Stimulated activated CD4-positive, alpha-beta T cell treated with anti-CD3 and anti-CD28 coated beads, Interleukin-1b, Interleukin-23, amount 100 ng/mL, for 48 hours (primary cell): ENCODE measurements around the gene SLC22A17.
"Not testable (repeated sequence)": the region's sequence is repeated elsewhere in the genome, so short reads cannot be mapped to it uniquely, and the experiment has no call there.

Experiments used
- DNase-seq: peaks from one replicate; pipeline ENCODE4 v3.0.0-alpha.2; 2020

The SLC22A17 gene

GRCh38 chr14:23352506-23353432, at the start of gene SLC22A17:
TSS of gene SLC22A17 (minus strand) at chr14:23352887.
- DNase-seq, result peak; percentile 52

GRCh38 chr14:23401291-23401690, 48.6 kb upstream of the SLC22A17 start:
- DNase-seq, result no peak

DNA sequence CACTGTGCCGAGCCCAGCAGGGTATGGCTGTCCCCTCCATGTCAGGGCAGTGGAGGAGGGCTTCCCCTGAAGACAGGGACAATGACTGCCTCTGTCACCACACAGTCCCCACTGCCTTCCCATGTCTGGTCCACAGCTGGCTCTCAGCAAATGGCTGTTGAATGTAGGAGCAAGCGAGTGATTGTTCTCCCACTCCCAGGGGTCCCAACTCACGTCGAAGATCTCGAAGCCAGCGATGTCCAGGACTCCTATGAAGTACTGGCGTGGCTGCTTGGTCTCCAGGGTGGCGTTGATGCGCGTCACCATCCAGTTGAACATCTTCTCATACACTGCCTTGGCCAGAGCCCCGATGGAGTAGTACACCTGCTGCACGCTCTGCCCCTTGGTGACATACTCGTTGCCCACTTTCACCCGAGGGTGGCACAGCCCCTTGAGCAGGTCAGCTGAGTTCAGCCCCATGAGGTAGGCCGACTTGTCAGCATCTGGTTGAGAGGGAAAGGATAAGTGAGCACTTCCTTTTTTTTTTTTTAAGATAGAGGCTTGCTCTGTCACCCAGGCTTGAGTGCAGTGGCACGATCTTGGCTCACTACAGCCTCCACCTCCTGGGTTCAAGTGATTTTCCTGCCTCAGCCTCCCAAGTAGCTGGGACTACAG, 47.9 kb upstream of the SLC22A17 start:
- DNase-seq, result not testable (repeated sequence)

DNA sequence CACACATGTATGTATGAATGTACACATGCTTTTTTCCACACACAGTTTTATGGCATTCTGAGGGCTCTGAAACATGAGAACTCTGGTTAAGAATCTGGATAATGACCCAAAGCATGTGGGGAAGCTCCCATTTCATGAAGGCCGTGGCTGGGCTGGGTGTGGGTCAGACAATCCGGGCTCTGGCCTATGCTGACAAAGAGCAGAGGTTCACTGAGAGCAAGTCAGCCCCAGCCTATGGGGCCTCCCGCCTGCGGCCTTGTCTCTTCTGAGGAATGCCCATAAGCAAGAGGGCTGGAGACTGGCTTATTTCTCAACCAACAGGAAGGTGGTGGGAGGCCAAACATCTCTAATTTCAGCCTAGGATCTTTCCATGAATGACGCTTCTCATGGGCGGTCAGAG, 46.9 kb upstream of the SLC22A17 start:
- DNase-seq, result no peak

GRCh38 chr14:23399136-23399535, 46.4 kb upstream of the SLC22A17 start:
- DNase-seq, result no peak

DNA sequence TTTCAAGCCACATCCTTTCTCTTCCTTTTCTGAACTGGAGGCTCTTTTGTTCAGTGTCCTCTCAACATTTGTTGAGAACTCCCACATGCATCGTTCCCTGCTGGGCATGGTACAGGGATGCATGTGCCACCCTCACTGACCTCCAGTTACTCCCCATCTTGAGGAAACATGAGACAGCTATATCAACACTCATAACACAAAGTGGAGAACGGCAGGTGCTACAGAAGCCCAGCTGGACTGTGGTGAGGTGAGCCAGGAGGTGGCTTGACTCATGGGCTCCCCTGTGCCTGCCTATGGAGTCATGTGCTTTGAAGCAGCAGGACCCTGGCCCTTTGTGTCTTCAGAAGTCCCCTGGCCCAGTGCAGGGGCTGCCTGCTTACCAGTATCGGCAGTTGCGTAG, 45.7 kb upstream of the SLC22A17 start:
- DNase-seq, result no peak

DNA sequence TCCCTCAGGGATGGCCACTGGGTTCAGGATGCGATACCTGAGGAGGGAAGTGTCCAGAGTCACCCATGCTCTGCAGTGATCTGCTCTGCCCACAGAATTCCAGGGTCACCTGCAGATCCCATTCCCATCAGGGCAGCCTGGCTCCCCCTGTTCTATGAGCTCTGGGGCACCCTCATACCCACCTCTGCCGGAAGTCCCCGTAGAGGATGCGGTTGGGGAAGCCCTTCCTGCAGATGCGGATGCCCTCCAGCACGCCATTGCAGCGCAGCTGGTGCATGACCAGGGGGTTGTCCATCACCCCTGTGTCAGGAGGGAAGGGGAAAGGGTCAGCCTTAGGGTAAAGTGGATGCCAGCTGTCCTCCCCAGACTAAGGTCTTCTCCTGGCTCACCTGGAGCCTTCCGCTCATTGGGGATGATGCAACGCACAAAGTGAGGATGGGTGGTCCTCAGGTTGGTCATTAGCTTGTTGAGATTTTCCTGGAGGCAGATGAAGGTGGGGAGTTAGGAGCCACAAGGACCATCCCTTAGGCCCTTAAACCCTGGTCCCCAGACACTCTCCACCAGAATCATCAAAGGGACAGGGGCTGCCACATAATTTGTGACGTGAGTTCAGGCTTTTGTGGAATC, 44.2 kb upstream of the SLC22A17 start:
- DNase-seq, result no peak

DNA sequence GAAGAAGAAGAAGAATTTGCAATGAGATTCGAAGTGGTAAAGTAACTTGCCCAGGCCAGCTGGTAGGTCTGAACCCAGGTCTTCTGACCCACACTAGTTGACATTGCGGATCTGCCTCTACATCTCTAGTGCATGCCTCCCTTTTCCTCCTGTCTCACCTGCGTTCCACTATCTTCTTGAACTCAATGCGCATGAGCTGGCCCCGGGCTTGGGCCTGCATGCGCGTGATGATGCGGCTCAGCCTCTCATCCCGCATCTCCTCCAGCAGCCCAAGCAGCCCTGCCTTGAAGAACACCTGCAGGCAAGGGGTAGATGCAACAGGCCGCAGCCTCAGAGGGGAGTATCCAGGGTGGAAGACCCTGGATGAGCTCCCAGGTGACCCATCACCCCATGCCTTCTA, 43.4 kb upstream of the SLC22A17 start:
- DNase-seq, result no peak

GRCh38 chr14:23392613-23393012, 39.9 kb upstream of the SLC22A17 start:
- no peak for DNase-seq

- not testable (repeated sequence) for DNase-seq
These were observed 37.2 kb upstream of the SLC22A17 start for GRCh38 chr14:23389871-23390270.

GRCh38 chr14:23389396-23389795, 36.7 kb upstream of the SLC22A17 start:
- DNase-seq, result no peak

DNA sequence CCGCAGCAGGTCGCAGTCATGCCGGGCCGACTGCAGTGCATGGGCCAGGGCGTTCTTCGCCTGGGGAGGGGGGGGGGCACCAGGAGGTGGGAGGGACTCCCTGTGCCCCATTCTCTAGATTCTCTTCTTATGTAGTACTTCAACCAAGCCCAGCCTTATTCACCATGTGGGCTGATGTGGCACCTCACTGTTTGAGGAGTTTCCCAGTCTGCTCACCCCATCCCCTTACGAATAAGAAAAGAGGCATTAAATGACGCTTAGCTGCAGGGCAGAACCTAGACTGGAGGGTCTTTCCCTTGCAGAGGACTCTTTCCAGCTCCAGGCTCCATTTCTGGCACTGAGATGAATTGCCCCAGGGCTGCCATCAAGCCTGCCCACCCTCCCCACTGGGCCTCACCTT, 36.3 kb upstream of the SLC22A17 start:
- DNase-seq, result no peak

GRCh38 chr14:23387916-23388882, 35.5 kb upstream of the SLC22A17 start:
- DNase-seq, result no peak

DNA sequence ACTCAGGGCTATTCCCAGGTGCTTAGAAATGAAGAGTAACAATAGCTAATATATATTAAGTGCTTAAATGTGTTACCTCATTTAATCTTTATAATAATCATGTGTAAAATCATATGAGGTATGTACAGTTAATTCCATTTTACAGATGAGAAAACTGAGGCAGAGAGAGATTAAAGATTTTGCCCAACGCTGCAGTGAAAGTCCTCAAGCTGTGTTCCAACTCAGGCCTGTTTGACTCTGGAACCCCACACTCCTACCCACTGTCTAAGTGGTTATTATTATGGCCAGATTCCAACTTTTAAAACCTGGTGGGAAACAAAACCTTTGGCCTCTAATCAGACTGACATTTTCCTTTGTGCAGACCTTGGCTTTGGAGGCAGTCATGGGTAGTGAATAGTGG, 34.3 kb upstream of the SLC22A17 start:
- no peak for DNase-seq

- not testable (repeated sequence) for DNase-seq
These were observed 33.6 kb upstream of the SLC22A17 start for GRCh38 chr14:23386266-23386657.

DNA sequence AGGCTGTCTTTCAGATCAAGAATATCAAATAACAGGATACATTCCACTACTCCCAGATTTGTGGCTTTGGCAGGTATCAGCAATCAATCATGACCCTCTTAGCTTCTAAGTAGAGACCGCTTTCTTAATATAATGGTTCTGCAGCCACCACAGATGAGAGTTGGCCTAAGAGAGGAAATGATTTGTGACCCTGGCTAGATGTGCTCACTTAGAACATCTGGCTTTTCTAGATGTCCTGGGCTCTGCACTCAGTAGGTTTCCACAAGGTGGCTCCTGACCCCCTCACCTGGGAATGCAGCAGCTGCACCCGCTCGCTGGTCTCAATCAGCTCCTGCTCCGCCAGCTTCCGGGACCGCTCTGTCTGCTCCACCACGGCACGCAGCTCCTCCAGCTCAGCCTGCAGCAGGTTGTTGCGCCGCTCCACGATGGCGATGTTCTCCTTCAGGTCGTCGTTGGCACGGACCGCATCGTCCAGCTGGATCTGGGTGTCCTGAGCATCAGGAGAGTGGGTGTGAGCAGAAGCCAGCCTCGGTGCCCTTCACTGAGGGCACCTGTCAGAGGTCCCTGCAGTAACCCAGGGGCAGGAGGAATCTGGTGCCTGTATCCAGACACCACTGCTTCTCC, 33.1 kb upstream of the SLC22A17 start:
- DNase-seq, result no peak

DNA sequence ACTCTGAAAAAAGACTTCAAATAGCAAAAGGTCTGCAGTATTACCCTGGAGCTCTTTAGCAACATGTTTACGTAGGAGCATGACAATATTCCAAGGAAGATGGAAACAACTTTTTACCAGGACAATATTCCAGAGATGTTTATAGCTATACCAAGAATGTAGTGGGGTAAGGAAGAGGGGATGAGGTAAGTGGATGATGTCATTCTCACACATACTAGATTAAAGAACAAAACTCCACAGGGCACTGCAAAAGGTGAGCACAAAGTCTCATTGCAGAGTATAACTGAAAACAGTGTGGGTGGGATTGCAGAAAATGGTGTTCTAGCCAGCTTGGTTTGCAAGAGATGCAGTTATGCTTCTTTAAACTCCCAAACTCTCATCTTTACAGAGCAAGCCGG, 32.6 kb upstream of the SLC22A17 start:
- DNase-seq, result no peak

DNA sequence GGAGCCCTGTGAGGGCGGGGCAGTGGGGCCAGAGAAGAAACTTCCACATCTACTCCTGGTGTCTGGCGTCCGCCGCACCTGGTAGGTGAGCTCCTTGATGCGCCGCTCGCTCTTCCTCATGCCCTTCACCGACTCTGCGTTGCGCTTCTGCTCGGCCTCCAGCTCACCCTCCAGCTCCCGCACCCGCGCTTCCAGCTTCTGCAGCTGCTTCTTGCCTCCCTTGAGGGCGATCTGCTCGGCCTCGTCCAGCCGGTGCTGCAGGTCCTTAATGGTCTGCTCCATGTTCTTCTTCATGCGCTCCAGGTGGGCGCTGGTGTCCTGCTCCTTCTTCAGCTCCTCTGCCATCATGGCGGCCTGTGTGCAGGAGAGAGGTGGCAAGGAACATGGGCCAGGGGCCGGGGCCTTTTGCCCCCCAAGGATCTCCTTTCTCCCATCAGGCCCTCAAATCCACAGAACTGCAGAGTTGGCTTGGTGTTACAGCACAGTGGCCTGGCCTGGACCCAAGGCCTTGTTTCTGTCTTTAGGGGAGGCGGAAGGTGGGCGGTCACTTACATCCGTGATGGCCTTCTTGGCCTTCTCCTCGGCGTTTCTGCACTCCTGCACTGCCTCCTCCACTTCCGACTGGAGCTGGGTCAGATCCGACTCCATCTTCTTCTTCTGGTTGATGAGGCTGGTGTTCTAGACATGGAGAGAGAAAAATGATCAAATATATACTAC, 31.8 kb upstream of the SLC22A17 start:
- no peak for DNase-seq

- no peak for DNase-seq
These were observed 30.2 kb upstream of the SLC22A17 start for GRCh38 chr14:23382731-23383440.

DNA sequence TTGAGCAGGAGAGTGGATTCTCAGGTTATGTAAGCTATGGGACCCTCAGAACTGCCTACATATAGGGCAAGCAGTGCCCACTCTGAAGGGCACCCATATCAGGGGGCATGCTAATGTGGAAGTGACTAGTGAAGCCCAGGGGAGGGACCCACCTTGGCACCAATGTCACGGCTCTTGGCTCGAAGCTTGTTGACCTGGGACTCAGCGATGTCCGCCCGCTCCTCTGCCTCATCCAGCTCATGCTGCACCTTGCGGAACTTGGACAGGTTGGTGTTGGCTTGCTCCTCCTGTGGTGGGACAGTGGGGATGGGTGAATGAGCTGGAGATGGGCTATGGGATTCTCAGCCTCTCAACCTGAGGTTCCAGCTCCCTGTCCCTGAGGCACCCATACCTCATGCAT, 29.6 kb upstream of the SLC22A17 start:
- no peak for DNase-seq

GRCh38 chr14:23381871-23382270, 29.2 kb upstream of the SLC22A17 start:
- no peak for DNase-seq
